Stimulated activated memory B cell treated with anti-CD40 and anti-IgM and Interleukin-4, amounts not matched to agents 10 μg/mL and 1 μg/mL and 100 μg/mL, for 72 hours (primary cell): ENCODE measurements around the gene ZBTB7A.

Experiments used
- ATAC-seq: fragments of 150-1000 bp; cut with Tn5 transposase; 2 replicates; pipeline ENCODE4 v1.10.0; 2021
- H3K27ac Mint-ChIP-seq: one replicate; pipeline ENCODE4 v1.8.0; 2022; ENCODE audit warnings: mild to moderate bottlenecking, mixed read lengths
- H3K27me3 Mint-ChIP-seq: one replicate; pipeline ENCODE4 v1.8.0; 2022; ENCODE audit warnings: mixed read lengths
- H3K36me3 Mint-ChIP-seq: one replicate; pipeline ENCODE4 v1.8.0; 2022; ENCODE audit warnings: mixed read lengths
- H3K4me1 Mint-ChIP-seq: one replicate; pipeline ENCODE4 v1.8.0; 2022; ENCODE audit warnings: mixed read lengths
- H3K4me3 Mint-ChIP-seq: one replicate; pipeline ENCODE4 v1.8.0; 2022; ENCODE audit warnings: mild to moderate bottlenecking, moderate library complexity, mixed read lengths
- H3K9me3 Mint-ChIP-seq: one replicate; pipeline ENCODE4 v1.8.0; 2022; ENCODE audit warnings: mixed read lengths

ZBTB7A gene

GRCh38 chr19:4083677-4084546 is 17.2 kb upstream of the ZBTB7A start:
- H3K27ac Mint-ChIP-seq: peak overlapping the region; percentile 81
- H3K9me3 Mint-ChIP-seq: no peaks in the 10 kb centered on the region
- H3K4me1 Mint-ChIP-seq: peaks cover 24% of the 10 kb centered on the region
- H3K4me3 Mint-ChIP-seq: peak overlapping the region; percentile 42
- no peaks in the 10 kb centered on the region for H3K36me3 Mint-ChIP-seq
- ATAC-seq: peak; percentile 60
- H3K27me3 Mint-ChIP-seq: no peaks in the 10 kb centered on the region

DNA sequence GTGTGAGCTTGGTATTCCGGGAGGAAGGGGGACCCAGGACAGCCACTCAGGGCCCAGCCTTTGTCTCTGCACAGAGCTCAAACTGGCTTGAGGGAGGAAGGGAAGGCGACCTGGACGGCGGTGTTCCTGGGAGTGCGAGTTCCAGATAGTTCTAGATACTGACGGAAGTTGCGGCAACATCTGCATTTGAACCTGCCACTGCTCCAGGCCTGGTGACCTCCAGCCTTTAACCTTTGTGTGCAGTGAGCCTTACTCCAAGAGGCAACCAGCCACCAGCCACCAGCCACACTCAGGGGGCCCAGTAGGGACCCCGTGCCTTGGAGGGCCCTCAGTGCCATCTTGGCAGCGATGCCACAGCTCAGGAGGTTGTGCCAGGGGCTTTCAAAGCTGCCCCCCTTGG is 15.5 kb upstream of the ZBTB7A start:
- no peaks in the 10 kb centered on the region for H3K36me3 Mint-ChIP-seq
- no peak for ATAC-seq
- peaks cover 30% of the 10 kb centered on the region for H3K4me1 Mint-ChIP-seq

GRCh38 chr19:4081441-4082129 is 14.9 kb upstream of the ZBTB7A start:
- H3K9me3 Mint-ChIP-seq: no peaks in the 10 kb centered on the region
- peak overlapping the region; percentile 24 for H3K27ac Mint-ChIP-seq
- H3K27me3 Mint-ChIP-seq: no peaks in the 10 kb centered on the region
- no peak for ATAC-seq
- no peak overlapping the region for H3K4me3 Mint-ChIP-seq
- H3K4me1 Mint-ChIP-seq: peaks cover 36% of the 10 kb centered on the region
- H3K36me3 Mint-ChIP-seq: no peaks in the 10 kb centered on the region

More for the DNA sequence above, 15.5 kb upstream of the ZBTB7A start:
- H3K9me3 Mint-ChIP-seq: no peaks in the 10 kb centered on the region
- H3K27me3 Mint-ChIP-seq: no peaks in the 10 kb centered on the region
- H3K4me3 Mint-ChIP-seq: no peak overlapping the region
- no peak overlapping the region for H3K27ac Mint-ChIP-seq

DNA sequence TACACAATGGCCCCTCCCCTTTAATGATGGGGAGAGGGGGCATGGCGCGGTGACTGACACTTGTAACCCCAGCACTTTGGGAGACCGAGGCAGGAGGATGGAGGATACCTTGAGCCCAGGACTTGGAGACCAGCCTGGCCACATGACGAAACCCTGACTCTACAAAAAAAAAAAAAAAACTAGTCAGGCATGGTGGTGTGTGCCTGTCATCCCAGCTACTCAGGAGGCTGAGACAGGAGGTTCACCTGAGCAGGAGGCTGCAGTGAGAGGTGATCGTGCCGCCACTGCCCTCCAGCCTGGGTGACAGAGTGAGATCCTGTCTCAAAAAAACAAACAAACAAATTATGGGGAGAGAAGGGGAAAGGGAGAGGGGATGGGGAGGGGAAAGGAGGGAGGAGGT is 13.8 kb upstream of the ZBTB7A start:
- H3K4me1 Mint-ChIP-seq: peaks cover 36% of the 10 kb centered on the region
- no peak overlapping the region for H3K27ac Mint-ChIP-seq
- no peaks in the 10 kb centered on the region for H3K27me3 Mint-ChIP-seq
- no peak overlapping the region for H3K4me3 Mint-ChIP-seq
- ATAC-seq: no peak
- H3K9me3 Mint-ChIP-seq: no peaks in the 10 kb centered on the region
- no peaks in the 10 kb centered on the region for H3K36me3 Mint-ChIP-seq

- Mint-ChIP-seq H3K4me3 (peak overlapping the region; percentile 84), H3K9me3 (no peaks in the 10 kb centered on the region), H3K27me3 (no peaks in the 10 kb centered on the region), H3K36me3 (no peaks in the 10 kb centered on the region), H3K27ac (peak overlapping the region; percentile 96), H3K4me1 (peaks cover 19% of the 10 kb centered on the region)
- peak; percentile 85 for ATAC-seq
Observed at GRCh38 chr19:4077800-4078684, 11.3 kb upstream of the ZBTB7A start.

GRCh38 chr19:4077007-4077374 is 10.3 kb upstream of the ZBTB7A start:
- peaks cover 16% of the 10 kb centered on the region for H3K4me1 Mint-ChIP-seq
- no peak for ATAC-seq
- H3K27me3 Mint-ChIP-seq: no peaks in the 10 kb centered on the region
- H3K9me3 Mint-ChIP-seq: no peaks in the 10 kb centered on the region
- H3K27ac Mint-ChIP-seq: peak overlapping the region; percentile 96
- no peaks in the 10 kb centered on the region for H3K36me3 Mint-ChIP-seq
- no peak overlapping the region for H3K4me3 Mint-ChIP-seq

DNA sequence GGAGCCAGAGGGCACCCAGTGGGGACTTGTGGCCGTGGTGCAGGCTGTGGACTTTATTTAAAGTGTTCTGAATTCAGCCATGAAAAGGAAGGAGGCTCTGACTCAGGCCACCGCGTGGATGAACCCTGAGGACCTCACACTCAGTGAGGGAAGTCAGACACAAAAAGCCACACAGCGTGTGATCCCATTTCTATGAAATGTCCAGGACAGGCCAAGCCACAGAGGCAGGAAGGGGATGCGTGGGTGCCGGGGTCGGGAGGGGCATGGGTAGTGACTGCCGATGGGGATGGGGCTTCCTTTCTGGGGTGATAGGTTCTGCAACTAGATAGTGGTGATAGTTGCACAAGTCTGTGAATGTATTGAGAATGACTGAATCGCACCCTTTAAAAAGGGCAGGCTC is 8.7 kb upstream of the ZBTB7A start:
- Mint-ChIP-seq H3K27me3 (no peaks in the 10 kb centered on the region), H3K9me3 (no peaks in the 10 kb centered on the region), H3K36me3 (no peaks in the 10 kb centered on the region), H3K4me1 (peaks cover 16% of the 10 kb centered on the region), H3K4me3 (no peak overlapping the region), H3K27ac (peak overlapping the region; percentile 19)
- ATAC-seq: no peak

- no peaks in the 10 kb centered on the region for H3K9me3 Mint-ChIP-seq
- ATAC-seq: no peak
- H3K27me3 Mint-ChIP-seq: no peaks in the 10 kb centered on the region
- H3K4me3 Mint-ChIP-seq: no peak overlapping the region
- H3K27ac Mint-ChIP-seq: no peak overlapping the region
- no peaks in the 10 kb centered on the region for H3K36me3 Mint-ChIP-seq
- H3K4me1 Mint-ChIP-seq: peaks cover 20% of the 10 kb centered on the region
Observed at GRCh38 chr19:4071610-4072009, 4.9 kb upstream of the ZBTB7A start.

DNA sequence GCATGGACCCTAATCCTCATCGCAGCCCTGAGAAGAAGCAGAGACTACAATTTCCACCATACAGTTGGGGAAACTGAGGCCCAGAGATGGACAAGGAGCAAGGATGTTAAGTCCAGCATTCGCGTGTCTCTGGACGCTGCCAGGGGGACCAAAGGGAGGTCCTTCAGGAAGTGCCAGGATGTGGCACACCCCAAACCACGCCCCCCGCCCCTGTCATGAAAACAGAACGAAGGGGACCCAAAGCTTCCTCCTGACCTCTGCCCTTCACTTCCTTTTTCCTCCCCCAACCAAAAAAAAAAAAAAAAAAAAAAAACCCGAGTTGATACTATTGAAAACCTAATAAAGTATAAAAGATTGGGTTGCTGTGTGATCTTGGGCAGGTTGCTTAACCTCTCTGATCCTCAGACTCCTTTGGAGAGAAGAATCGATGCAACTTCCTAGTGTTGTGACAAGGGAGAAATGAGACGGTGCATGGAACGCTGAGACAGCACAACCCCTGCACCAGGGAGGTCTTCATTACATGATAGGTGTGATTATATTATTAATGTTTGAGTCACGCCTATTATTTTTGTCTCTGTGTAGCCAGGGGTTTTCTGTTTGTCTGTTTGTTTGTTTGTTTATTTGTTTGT is 2.7 kb upstream of the ZBTB7A start:
- no peaks in the 10 kb centered on the region for H3K36me3 Mint-ChIP-seq
- no peaks in the 10 kb centered on the region for H3K27me3 Mint-ChIP-seq
- no peak overlapping the region for H3K4me3 Mint-ChIP-seq
- no peak overlapping the region for H3K27ac Mint-ChIP-seq
- no peak for ATAC-seq
- H3K9me3 Mint-ChIP-seq: no peaks in the 10 kb centered on the region
- peaks cover 20% of the 10 kb centered on the region for H3K4me1 Mint-ChIP-seq

GRCh38 chr19:4068047-4068966 is 1.6 kb upstream of the ZBTB7A start:
- Mint-ChIP-seq H3K9me3 (no peaks in the 10 kb centered on the region), H3K27ac (peak overlapping the region; percentile 72), H3K27me3 (no peaks in the 10 kb centered on the region), H3K4me3 (peak overlapping the region; percentile 75), H3K4me1 (peaks cover 30% of the 10 kb centered on the region), H3K36me3 (no peaks in the 10 kb centered on the region)
- ATAC-seq: no peak

DNA sequence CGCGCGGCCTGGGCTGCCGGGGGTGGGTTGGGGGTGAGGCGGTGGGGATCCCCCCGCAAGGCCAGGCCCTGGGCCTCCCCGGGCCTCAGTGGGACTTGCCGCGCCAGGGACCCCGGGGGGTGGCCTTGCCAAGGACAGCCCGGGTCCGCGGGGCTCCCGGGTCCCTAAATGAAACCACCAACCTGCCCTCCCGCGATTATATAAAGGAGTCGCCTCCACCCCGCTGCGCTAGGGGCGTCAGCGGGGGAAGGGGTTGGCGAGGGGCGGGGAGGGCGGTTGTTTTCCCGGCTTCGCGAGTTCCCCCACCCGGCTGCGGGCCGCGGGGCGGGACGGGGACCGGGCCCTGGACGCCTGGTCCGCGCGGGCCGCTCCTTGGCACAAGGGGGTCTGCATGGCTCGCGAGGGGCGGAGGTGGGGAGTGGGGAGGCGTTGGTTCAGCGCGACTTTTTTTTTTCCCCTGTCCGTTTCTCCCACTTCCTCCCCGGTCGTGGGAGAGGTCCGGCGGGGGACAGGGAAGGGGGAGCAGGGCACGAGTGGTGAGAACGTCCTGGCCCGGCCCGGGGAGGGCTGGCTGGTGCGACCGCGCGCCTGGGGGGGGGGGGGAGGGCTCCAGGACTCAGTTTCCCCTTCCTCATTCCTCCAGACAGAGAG is 822 bp upstream of the ZBTB7A start:
- Mint-ChIP-seq H3K27ac (peak overlapping the region; percentile 72), H3K9me3 (no peaks in the 10 kb centered on the region), H3K4me1 (peaks cover 38% of the 10 kb centered on the region), H3K27me3 (no peaks in the 10 kb centered on the region), H3K4me3 (peak overlapping the region; percentile 75), H3K36me3 (no peaks in the 10 kb centered on the region)
- ATAC-seq: no peak

GRCh38 chr19:4066176-4066606 is 508 bp downstream of the ZBTB7A start:
- Mint-ChIP-seq H3K27ac (peak overlapping the region; percentile 82), H3K9me3 (no peaks in the 10 kb centered on the region), H3K27me3 (no peaks in the 10 kb centered on the region), H3K36me3 (no peaks in the 10 kb centered on the region), H3K4me1 (peaks cover 50% of the 10 kb centered on the region), H3K4me3 (peak overlapping the region; percentile 81)
- ATAC-seq: peak; percentile 0

DNA sequence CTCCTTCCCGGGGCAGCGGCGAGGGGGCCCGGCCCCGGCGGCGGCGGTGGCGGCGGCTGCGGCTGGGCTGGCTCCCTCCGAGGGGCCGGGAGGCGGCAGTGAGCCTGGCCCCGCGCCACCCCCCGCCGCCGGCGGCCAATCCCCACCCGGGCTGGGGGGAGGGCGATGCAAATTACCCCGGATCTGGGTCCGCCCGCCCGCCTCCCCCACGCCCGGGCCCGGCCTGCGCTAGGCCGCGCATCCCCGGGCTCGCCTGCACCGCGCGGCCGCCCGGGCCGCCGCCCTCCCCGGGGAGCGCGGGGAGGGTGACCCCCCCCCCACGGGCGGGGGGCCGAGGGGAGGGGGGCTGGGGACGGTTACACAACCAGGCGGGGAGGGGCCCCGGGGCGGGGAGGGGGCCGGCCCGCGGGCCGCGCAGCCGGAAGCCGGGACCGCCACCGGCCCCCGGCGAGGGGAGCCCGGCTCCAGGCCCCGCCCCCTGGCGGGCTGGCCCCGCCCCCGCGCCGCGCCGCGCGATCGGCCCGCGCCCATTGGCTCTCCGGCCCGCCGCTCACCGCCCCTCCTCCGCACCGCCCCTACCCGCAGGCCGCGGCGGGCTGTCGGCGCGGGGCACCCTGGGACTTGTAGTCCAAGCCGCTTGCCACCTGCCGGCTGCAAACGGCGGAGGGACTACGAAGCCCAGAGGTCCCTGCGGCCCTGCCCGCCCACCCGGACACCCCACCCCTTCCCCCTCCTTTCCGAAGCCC is 1.1 kb downstream of the ZBTB7A start:
- H3K4me3 Mint-ChIP-seq: peak overlapping the region; percentile 81
- H3K4me1 Mint-ChIP-seq: peaks cover 53% of the 10 kb centered on the region
- H3K27ac Mint-ChIP-seq: peak overlapping the region; percentile 82
- H3K36me3 Mint-ChIP-seq: no peaks in the 10 kb centered on the region
- H3K9me3 Mint-ChIP-seq: no peaks in the 10 kb centered on the region
- ATAC-seq: peak; percentile 86
- no peaks in the 10 kb centered on the region for H3K27me3 Mint-ChIP-seq
